ENCODE measurements around the gene POLR2E.

The POLR2E gene

DNA sequence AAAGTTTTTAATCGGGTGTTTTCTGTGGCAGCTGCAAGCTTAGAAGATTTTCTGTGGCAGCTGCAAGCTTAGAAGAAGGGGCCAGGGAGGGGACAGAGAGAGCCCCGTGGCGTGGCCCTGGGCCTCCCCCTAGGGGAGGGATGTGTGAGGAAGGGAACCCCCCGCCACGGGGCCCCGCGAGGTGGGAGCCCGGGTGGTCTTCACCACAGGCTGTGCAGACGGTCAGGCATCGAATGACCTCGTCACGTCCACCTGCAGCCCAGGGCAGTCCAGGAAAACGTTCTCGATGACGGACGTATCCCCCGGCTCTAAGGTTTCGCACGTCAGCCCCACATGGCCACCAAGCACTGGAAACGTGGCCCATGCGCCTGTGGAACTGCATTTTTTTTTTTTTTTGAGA, 8.6 kb downstream of the POLR2E start:
- no peaks in the 10 kb centered on the region for H3K36me3 ChIP-seq (ENCODE audit: control insufficient read depth, insufficient read depth, low read length)
- no peaks in the 10 kb centered on the region for H3K9me3 ChIP-seq (ENCODE audit: control insufficient read depth, low read length)
- H3K27me3 ChIP-seq (ENCODE audit: control insufficient read depth, insufficient read depth, low read length) = no peaks in the 10 kb centered on the region
- TF ChIP-seq, protein P1, sequence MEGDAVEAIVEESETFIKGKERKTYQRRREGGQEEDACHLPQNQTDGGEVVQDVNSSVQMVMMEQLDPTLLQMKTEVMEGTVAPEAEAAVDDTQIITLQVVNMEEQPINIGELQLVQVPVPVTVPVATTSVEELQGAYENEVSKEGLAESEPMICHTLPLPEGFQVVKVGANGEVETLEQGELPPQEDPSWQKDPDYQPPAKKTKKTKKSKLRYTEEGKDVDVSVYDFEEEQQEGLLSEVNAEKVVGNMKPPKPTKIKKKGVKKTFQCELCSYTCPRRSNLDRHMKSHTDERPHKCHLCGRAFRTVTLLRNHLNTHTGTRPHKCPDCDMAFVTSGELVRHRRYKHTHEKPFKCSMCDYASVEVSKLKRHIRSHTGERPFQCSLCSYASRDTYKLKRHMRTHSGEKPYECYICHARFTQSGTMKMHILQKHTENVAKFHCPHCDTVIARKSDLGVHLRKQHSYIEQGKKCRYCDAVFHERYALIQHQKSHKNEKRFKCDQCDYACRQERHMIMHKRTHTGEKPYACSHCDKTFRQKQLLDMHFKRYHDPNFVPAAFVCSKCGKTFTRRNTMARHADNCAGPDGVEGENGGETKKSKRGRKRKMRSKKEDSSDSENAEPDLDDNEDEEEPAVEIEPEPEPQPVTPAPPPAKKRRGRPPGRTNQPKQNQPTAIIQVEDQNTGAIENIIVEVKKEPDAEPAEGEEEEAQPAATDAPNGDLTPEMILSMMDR (IDR thresholded peaks at IDR 0.05) = no peak
- H3K27ac ChIP-seq = no peak overlapping the region
- H3K4me3 ChIP-seq (ENCODE audit: low read depth, low read length) = no peak overlapping the region
- H2AFZ ChIP-seq = no peak overlapping the region
- H3K79me2 ChIP-seq = no peaks in the 10 kb centered on the region
- no peaks in the 10 kb centered on the region for H3K4me1 ChIP-seq
- H3K4me2 ChIP-seq (ENCODE audit: low read length) = no peak overlapping the region
- H3K9ac ChIP-seq = no peak overlapping the region

DNA sequence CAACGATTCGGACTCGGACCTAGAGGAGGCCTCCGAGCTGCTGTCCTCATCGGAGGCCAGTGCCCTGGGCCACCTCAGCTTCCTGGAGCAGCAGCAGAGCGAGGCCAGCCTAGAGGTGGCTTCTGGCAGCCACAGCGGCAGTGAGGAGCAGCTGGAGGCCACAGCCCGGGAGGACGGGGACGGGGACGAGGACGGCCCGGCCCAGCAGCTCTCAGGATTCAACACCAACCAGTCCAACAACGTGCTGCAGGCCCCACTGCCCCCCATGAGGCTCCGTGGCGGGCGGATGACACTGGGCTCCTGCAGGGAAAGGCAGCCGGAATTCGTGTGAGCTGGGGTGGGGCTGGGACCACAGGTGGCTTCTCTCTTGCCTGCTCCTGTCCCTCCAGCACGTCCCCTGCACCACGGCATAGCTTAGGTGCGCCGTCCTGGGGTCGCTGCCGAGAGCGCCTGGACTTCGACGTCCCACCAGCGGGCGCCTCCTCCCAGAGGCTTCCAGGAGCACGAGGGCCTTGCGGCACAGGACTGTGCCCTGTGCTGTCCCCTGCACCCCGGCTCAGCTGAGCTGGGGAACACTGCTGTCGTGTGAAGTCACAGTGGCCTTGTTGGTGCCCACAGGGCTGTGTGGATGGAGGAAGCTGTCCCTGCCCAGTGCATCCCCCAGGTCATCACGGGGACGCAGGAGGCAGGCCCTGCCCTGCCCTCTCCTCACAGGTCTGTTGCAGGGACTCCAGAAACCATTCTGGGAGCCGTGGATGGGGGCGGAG, 9.3 kb downstream of the POLR2E start:
- Histone ChIP-seq H3K9ac (no peak overlapping the region), H3K36me3 (ENCODE audit: control insufficient read depth, insufficient read depth, low read length) (no peaks in the 10 kb centered on the region), H3K9me3 (ENCODE audit: control insufficient read depth, low read length) (no peaks in the 10 kb centered on the region), H3K4me3 (ENCODE audit: low read depth, low read length) (no peak overlapping the region), H3K4me2 (ENCODE audit: low read length) (no peak overlapping the region), H3K27me3 (ENCODE audit: control insufficient read depth, insufficient read depth, low read length) (no peaks in the 10 kb centered on the region), H3K4me1 (no peaks in the 10 kb centered on the region), H2AFZ (no peak overlapping the region), H3K27ac (no peak overlapping the region), H3K79me2 (no peaks in the 10 kb centered on the region)
- TF ChIP-seq, protein P1 (IDR thresholded peaks at IDR 0.05) = no peak

DNA sequence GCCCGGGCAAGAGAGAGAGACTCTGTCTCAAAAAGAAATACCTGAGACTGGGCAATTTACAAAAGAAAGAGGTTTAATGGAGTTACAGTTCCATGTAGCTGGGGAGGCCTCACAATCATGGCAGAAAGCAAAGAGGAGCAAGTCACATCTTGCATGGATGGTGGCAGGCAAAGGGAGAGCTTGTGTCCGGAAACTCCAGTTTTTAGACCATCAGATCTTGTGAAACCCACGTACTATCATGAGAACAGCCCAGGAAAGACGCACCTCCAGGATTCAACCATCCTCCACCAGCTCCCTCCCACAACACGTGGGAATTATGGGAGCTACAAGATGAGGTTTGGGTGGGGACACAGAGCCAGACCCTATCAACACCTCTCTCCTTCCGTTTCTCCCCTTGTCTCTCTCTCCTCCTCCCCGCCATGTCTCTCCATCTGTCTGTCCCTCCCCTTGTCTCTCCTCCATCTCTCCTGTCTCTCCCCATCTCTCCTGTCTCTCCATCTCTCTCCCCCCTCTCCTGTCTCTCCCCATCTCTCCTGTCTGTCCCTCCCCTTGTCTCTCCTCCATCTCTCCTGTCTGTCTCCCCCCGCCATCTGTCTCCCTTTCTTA, 10.0 kb downstream of the POLR2E start:
- Histone ChIP-seq H3K9me3 (ENCODE audit: control insufficient read depth, low read length) (no peaks in the 10 kb centered on the region), H3K79me2 (no peaks in the 10 kb centered on the region), H3K9ac (no peak overlapping the region), H2AFZ (no peak overlapping the region), H3K27ac (no peak overlapping the region), H3K4me3 (ENCODE audit: low read depth, low read length) (no peak overlapping the region), H3K27me3 (ENCODE audit: control insufficient read depth, insufficient read depth, low read length) (no peaks in the 10 kb centered on the region), H3K4me2 (ENCODE audit: low read length) (no peak overlapping the region), H3K4me1 (no peaks in the 10 kb centered on the region), H3K36me3 (ENCODE audit: control insufficient read depth, insufficient read depth, low read length) (no peaks in the 10 kb centered on the region)
- TF ChIP-seq, protein P1 (IDR thresholded peaks at IDR 0.05) = no peak

- Histone ChIP-seq H3K79me2 (no peaks in the 10 kb centered on the region), H3K27ac (no peak overlapping the region), H2AFZ (no peak overlapping the region), H3K4me3 (ENCODE audit: low read depth, low read length) (no peak overlapping the region), H3K27me3 (ENCODE audit: control insufficient read depth, insufficient read depth, low read length) (no peaks in the 10 kb centered on the region), H3K4me1 (no peaks in the 10 kb centered on the region), H3K9ac (no peak overlapping the region), H3K4me2 (ENCODE audit: low read length) (no peak overlapping the region), H3K9me3 (ENCODE audit: control insufficient read depth, low read length) (no peaks in the 10 kb centered on the region), H3K36me3 (ENCODE audit: control insufficient read depth, insufficient read depth, low read length) (no peaks in the 10 kb centered on the region)
- TF ChIP-seq, protein P1 (IDR thresholded peaks at IDR 0.05) = no peak
These were observed 10.9 kb downstream of the POLR2E start for GRCh38 chr19:1084024-1084868.

All from parathyroid adenoma (tissue), 2 donors.